VCaP (cell line): ENCODE data around the gene KCNC3.
"Not testable (repeated sequence)": the region's sequence is repeated elsewhere in the genome, so short reads cannot be mapped to it uniquely, and the experiment has no call there.

Source experiments
- H3K27ac ChIP-seq: fragments of 450-650 bp; 2 replicates; pipeline ENCODE4 v1.5.1; 2017
- CTCF ChIP-seq: fragments of 450-650 bp; conservative IDR thresholded peaks from 2 replicates; pipeline ENCODE4 v1.5.1; 2017; ENCODE audit warnings: mild to moderate bottlenecking, moderate library complexity

The KCNC3 gene

GRCh38 chr19:50359328-50359818, 30.2 kb upstream of the KCNC3 start:
- no peak overlapping the region for H3K27ac ChIP-seq
- no peak for TF ChIP-seq CTCF

GRCh38 chr19:50358483-50359327, 29.5 kb upstream of the KCNC3 start:
- no peak for TF ChIP-seq CTCF
- H3K27ac ChIP-seq: no peak overlapping the region

- TF ChIP-seq CTCF: peak; percentile 94
- H3K27ac ChIP-seq: no peak overlapping the region
Measured at GRCh38 chr19:50357178-50358100, 28.3 kb upstream of the KCNC3 start.

GRCh38 chr19:50356691-50357177, 27.6 kb upstream of the KCNC3 start:
- TF ChIP-seq CTCF: no peak
- H3K27ac ChIP-seq: no peak overlapping the region

- not testable (repeated sequence) for H3K27ac ChIP-seq
Measured at GRCh38 chr19:50353487-50353880, 24.3 kb upstream of the KCNC3 start.

GRCh38 chr19:50352242-50352641, 23.1 kb upstream of the KCNC3 start:
- TF ChIP-seq CTCF: no peak
- H3K27ac ChIP-seq: no peak overlapping the region

GRCh38 chr19:50349277-50350057, 20.3 kb upstream of the KCNC3 start:
- H3K27ac ChIP-seq: no peak overlapping the region
- no peak for TF ChIP-seq CTCF

GRCh38 chr19:50347089-50347581, 18.0 kb upstream of the KCNC3 start:
- not testable (repeated sequence) for H3K27ac ChIP-seq
